ENCODE measurements around the gene GMNN.

The GMNN gene

DNA sequence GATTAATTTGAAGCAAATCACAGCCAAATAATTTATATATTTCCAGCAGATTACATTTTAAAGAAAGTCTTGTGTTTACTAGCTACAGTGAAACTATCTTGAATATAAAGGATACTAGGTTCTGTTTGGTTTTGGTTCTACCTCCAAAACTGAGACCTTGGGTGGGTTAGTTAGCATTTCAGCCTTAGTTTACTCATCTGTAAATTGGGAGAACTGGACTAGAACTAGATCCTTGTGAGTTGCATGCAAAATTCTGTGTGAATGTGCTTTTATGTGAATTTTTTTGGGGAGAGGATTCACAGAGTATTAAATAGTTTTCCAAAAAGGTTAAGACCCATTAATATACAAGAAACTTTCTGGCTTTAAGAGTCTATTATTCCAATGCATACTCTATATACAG lies 4.1 kb downstream of the GMNN start:
- no peaks in the 10 kb centered on the region for H3K27me3 ChIP-seq (ENCODE audit: insufficient read depth, low read depth, severe bottlenecking)
- H3K9me3 ChIP-seq (ENCODE audit: severe bottlenecking): no peaks in the 10 kb centered on the region
- peaks cover 80% of the 10 kb centered on the region for H3K36me3 ChIP-seq
- no peak for DNase-seq
- TF ChIP-seq, protein P1, sequence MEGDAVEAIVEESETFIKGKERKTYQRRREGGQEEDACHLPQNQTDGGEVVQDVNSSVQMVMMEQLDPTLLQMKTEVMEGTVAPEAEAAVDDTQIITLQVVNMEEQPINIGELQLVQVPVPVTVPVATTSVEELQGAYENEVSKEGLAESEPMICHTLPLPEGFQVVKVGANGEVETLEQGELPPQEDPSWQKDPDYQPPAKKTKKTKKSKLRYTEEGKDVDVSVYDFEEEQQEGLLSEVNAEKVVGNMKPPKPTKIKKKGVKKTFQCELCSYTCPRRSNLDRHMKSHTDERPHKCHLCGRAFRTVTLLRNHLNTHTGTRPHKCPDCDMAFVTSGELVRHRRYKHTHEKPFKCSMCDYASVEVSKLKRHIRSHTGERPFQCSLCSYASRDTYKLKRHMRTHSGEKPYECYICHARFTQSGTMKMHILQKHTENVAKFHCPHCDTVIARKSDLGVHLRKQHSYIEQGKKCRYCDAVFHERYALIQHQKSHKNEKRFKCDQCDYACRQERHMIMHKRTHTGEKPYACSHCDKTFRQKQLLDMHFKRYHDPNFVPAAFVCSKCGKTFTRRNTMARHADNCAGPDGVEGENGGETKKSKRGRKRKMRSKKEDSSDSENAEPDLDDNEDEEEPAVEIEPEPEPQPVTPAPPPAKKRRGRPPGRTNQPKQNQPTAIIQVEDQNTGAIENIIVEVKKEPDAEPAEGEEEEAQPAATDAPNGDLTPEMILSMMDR (IDR thresholded peaks at IDR 0.05; ENCODE audit: low read depth, low read length): no peak
- no peak overlapping the region for H3K27ac ChIP-seq
- no peak overlapping the region for H3K4me3 ChIP-seq (ENCODE audit: low read depth, low read length)

DNA sequence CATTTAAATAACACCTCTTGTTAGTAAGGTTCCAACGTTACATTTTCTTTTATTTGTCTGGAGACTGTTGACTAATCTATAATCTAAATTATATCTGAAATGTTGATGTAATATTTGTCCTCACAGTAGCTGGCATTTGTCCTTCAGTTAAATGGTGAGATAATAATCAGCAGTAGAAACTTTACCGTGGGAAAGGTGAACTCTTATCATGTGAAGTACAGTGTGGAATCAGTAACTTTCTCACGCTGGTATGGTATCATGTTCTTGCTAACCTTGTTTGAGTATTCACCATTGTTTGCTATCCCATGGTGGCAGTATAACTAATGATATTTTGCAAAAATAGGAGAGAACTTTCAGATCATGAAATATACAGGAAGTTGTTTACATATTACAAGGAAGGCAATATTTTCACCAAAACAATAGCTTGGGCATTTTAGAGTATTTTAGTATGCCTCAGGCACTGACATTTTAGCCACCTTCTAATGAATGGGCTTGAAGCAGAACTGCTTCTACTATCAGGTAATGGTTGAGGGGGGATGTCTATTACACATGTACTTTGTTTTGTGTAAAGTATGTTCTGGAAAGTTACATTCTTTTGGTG lies 4.8 kb downstream of the GMNN start:
- TF ChIP-seq, protein P1 (IDR thresholded peaks at IDR 0.05; ENCODE audit: low read depth, low read length): no peak
- no peak for DNase-seq
- Histone ChIP-seq H3K4me3 (ENCODE audit: low read depth, low read length) (no peak overlapping the region), H3K27ac (no peak overlapping the region), H3K36me3 (peaks cover 86% of the 10 kb centered on the region), H3K9me3 (ENCODE audit: severe bottlenecking) (no peaks in the 10 kb centered on the region), H3K27me3 (ENCODE audit: insufficient read depth, low read depth, severe bottlenecking) (no peaks in the 10 kb centered on the region)

DNA sequence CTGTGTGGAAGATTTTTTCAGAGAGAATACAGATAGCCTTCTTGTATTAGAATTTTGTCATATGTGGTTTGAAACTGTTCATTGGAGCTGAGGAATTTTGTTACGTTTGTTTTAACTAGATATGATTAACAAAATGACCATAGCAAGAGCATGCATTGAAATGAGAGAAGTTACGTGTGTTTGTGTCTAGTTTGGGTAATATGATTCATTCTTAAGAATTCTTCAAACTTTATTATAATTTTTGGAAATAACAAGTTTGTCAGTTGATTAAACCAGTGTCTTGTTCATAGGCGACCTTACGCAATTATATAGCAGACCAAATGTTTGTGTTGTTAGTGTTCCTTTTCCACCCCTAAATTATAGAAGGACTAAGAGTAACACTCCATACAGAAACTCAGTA lies 5.5 kb downstream of the GMNN start:
- H3K27me3 ChIP-seq (ENCODE audit: insufficient read depth, low read depth, severe bottlenecking): no peaks in the 10 kb centered on the region
- no peak overlapping the region for H3K27ac ChIP-seq
- H3K9me3 ChIP-seq (ENCODE audit: severe bottlenecking): no peaks in the 10 kb centered on the region
- H3K4me3 ChIP-seq (ENCODE audit: low read depth, low read length): no peak overlapping the region
- DNase-seq: no peak
- peaks cover 90% of the 10 kb centered on the region for H3K36me3 ChIP-seq
- TF ChIP-seq, protein P1 (IDR thresholded peaks at IDR 0.05; ENCODE audit: low read depth, low read length): no peak

DNA sequence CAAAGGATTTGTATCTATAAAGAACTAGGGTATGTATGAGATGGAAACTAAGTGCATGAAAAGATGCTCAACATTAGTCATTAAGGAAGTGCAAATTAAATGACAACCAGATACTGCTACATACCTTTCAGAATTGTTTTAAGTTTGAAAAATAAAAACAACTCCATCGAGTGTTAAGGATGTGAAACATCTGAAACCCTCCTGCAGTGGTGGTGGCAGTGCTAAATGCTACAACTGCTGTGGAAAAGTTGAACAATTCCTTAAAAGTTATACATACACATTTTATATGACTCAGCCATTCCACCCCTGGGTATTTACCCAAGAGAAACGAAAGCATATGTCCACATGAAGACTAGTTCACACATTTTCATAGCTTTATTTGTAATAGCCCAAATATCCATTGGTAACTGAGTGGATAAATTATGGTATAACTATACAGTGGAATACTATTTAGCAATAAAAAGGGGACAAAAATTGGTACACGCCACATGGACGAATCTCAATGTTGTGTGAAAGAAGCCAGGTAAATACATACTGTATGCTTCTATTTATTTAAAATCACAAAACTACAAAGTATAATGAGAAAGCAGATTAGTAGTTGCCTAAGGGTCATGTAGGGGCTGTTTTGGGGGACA lies 13.4 kb downstream of the GMNN start:
- no peaks in the 10 kb centered on the region for H3K27me3 ChIP-seq (ENCODE audit: insufficient read depth, low read depth, severe bottlenecking)
- TF ChIP-seq, protein P1 (IDR thresholded peaks at IDR 0.05; ENCODE audit: low read depth, low read length): no peak
- H3K9me3 ChIP-seq (ENCODE audit: severe bottlenecking): no peaks in the 10 kb centered on the region
- H3K36me3 ChIP-seq: peaks cover 65% of the 10 kb centered on the region
- no peak for DNase-seq
- H3K4me3 ChIP-seq (ENCODE audit: low read depth, low read length): no peak overlapping the region
- H3K27ac ChIP-seq: no peak overlapping the region

DNA sequence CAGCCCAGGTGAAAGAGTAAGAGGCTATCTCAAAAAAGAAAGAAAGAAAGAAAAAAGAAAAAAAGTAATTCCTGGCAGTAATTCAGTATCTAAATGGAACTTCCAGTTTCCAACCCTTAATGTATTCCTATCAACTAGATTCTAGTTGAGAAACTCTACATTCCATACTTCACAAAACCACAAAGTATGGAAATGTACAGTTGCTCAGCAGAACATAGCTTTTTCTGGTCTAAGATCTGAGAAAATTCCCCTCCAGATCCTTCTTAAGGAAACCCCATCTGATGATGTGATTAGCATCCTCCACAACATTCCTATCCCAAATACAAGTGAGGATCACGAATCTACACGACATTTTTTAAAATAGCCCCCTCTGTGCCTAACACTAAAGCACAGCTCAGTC lies 20.4 kb downstream of the GMNN start:
- no peak overlapping the region for H3K27ac ChIP-seq
- no peak overlapping the region for H3K4me3 ChIP-seq (ENCODE audit: low read depth, low read length)
- peaks cover 6% of the 10 kb centered on the region for H3K36me3 ChIP-seq
- DNase-seq: no peak
- H3K27me3 ChIP-seq (ENCODE audit: insufficient read depth, low read depth, severe bottlenecking): no peaks in the 10 kb centered on the region
- H3K9me3 ChIP-seq (ENCODE audit: severe bottlenecking): no peaks in the 10 kb centered on the region
- TF ChIP-seq, protein P1 (IDR thresholded peaks at IDR 0.05; ENCODE audit: low read depth, low read length): no peak
